Subcutaneous adipose tissue (tissue), 4 donors: ENCODE data around the gene CD48. TPM values are rescaled to one million over a fixed set of nuclear protein-coding genes. Genes with fewer than 3 reads are reported as not detected.

ENCODE experiments used
- total RNA-seq, 4 donors: library from RNA; depleted of rRNA; stranded (reverse); fragments of >200 nt; gene quantifications; one replicate each; pipeline ENCODE4 v1.1.0, GENCODE V29; 2016
- TF ChIP-seq, protein P1 (sequence below): fragments of 450-650 bp; IDR thresholded peaks from one replicate; pipeline ENCODE4 v1.5.1; 2016; ENCODE audit warnings: low read depth, mild to moderate bottlenecking, control low read depth, antibody characterized with exemption, moderate library complexity

The CD48 gene
- total RNA-seq, 4 donors from 2014 or later: 2.1 to 77.7 (median 9.4) TPM

DNA sequence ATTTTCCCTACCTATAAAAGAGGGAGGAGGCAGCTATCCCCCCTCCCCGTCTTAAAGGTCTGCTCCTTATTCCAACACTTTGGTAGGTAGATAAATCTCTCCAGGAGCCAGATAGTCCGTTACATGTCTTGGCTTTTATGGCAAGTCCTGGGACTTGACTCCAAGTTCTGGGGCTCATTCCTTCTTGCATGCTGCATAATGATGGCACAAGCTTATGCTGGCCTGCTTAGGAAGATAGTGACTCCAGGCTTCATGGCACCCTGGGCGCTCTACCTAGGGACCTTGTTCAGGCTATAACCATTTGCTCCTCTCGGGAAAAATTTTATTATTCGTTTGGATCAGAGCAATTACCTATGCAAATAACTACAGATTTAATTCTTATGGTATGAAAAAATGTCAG is 68.5 kb downstream of the CD48 start:
- TF ChIP-seq, protein P1, sequence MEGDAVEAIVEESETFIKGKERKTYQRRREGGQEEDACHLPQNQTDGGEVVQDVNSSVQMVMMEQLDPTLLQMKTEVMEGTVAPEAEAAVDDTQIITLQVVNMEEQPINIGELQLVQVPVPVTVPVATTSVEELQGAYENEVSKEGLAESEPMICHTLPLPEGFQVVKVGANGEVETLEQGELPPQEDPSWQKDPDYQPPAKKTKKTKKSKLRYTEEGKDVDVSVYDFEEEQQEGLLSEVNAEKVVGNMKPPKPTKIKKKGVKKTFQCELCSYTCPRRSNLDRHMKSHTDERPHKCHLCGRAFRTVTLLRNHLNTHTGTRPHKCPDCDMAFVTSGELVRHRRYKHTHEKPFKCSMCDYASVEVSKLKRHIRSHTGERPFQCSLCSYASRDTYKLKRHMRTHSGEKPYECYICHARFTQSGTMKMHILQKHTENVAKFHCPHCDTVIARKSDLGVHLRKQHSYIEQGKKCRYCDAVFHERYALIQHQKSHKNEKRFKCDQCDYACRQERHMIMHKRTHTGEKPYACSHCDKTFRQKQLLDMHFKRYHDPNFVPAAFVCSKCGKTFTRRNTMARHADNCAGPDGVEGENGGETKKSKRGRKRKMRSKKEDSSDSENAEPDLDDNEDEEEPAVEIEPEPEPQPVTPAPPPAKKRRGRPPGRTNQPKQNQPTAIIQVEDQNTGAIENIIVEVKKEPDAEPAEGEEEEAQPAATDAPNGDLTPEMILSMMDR: no peak

DNA sequence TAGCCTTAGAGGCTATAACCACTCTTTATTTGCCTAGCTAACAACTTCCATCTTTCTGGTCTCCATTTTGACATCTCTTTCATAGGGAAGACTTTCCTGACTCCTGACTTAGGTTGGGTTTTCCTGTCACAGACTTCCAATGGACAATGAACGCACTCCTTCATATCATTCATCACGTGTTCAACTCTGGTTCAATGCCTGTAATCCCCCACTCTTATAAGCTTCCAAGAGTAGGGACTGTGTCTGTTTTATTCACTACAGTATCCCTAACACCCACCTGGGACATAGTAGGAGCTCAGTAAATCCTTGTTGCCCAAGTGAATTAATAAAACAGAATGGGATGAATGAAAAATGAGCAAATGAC is 69.4 kb downstream of the CD48 start:
- TF ChIP-seq, protein P1: no peak

DNA sequence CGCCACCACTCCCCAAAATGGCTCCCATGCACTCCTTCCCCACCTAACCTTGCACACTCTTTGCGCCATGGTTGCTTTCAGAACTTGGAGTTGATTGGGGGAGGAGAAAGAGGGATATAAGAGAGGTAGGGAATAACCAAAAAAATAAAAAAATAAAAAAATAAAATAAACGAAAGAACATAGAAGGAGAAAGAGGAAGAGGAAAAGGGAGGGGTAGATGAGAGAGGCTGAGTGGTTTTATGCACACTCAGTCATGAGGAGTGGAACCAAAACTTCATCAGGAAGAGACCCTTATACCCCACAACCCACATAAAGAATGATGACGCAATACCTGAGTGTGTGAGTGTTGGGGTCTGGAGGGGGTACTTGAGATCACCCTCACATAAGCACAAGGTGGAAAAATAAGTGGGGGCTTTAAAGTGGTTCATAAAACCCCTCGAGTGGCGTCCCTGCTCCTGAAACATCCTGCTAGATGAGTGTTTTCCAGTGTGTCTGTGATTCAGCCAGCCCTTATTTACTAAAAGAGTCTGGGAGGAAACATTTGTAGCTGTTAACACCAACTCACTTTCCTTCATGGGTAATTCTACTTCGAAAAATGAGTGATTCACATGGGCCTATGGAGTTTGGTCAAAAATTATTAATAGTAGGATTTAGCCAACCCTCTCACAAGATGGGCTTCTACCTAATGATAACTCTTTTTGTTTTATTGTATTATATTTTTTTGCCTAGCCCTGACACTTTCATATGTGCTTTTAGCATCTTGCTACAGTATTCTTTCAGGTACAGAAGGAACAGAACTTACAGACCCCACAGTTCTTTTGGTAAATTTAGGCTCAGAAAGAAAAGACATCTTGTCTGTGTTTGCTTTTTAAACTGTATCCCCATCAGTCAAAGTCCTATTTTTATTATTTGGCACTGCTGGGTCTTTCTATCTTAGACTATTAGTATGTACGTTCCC is 70.0 kb downstream of the CD48 start:
- TF ChIP-seq, protein P1: no peak

DNA sequence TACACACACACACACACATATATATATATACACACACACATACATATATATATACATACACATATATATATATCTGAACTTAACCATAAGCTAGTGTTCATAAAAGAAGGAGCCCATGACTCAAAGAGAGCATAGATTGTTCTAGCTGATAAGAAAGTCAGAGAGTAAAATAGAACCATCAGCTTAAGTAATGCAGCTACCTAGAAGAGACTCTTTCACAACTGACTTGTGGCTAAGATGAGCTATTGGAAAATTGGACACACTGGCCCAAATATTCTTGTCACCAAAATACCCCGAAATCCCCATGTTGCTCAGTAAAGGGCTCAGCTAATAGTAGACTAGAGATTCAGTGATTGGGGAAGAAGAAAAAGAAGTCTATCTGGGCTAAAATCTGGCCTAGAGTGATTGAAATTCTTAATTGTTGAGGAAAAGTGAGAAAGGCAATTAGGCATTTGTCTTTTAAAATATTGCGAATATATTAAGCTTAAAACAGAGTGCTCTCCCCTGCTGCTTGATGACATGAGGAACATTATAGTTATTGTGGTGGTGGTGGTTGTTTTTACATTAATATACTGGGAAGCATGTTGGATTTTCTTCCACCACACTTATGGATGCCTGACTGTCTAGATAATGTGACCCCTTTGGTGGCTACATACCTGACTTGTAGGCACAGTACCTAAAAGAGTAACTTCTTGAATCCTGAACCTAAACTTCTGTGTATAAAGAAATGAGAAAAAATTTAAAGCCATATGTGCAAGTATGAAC is 71.1 kb downstream of the CD48 start:
- TF ChIP-seq, protein P1: no peak

DNA sequence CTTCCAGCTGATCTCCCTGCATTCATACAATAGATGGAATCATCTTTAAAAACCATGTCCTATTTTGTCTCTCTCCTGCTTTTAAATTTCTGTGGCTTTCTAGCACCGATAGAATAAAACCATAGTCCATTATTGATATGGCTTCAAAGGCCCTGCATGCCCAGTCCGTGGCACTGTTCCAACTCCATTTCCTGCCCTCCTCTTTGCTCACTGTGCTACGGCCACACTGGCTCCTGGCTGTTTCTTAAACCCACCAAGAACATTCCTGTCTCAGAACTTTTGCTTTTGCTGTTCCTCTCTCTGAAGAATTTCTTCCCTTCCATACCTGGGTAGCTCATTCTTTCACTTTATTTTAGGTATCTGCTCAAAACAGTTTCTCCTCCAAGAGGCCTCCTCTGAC is 72.0 kb downstream of the CD48 start:
- TF ChIP-seq, protein P1: no peak

DNA sequence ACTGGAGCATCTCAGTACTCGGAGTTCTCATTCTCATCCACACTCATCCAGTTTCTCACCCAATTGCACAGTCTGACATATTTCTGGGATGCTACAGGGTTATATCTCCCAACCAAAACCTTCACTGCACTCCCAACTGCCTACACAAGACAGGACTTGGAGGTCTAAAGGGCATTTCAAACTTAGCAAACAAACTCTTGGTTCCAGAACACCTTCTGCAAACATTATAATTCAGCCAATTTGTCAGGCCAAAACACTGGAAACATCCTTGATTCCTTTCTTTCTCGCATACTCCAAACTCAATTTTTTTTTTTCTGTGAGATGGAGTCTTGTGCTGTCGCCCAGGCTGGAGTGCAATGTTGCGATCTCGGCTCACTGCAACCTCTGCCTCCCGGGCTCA is 72.7 kb downstream of the CD48 start:
- TF ChIP-seq, protein P1: no peak

DNA sequence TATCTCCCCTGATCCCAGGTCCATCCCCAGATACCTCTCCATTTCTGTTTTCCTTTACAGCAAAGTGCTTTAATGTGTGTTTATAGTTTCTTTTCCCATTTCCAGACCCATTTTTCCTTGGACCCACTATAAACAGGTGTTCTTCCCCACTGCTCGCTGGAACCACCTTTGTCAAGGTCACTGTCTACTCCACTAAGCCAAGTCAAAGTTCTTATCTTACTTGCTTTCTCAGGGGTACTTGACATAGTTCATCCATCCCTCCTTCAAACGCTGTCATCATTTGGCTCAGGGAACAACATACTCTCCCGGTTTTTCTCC is 73.1 kb downstream of the CD48 start:
- TF ChIP-seq, protein P1: no peak
